AG08395 (cell line): ENCODE results near the gene LHFPL6.

ENCODE experiments used
- DNase-seq: peaks from one replicate; pipeline ENCODE4 v3.0.0; 2012; ENCODE audit warnings: mixed read lengths, low spot score

The LHFPL6 gene

GRCh38 chr13:39414339-39414738 lies 188.7 kb downstream of the LHFPL6 start:
- no peak for DNase-seq

DNA sequence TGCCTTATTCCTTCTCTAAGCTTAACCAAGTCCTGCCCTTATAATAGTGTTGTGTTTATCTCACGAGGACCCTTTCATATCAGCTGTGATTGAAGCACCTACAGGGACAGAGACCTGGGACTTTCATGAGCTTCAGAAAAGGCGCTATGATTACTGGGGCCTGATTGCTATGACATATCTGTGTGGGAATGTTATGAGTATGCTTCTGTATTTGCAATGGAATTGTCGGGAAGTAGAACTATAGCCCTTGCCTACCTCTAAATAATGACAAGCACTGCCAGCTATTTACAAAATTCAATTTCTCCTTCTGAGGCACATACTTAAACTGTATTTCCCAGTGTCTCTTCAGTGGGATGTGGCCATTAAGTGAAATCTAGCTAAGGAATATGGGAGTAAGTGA lies 191.5 kb downstream of the LHFPL6 start:
- no peak for DNase-seq

DNA sequence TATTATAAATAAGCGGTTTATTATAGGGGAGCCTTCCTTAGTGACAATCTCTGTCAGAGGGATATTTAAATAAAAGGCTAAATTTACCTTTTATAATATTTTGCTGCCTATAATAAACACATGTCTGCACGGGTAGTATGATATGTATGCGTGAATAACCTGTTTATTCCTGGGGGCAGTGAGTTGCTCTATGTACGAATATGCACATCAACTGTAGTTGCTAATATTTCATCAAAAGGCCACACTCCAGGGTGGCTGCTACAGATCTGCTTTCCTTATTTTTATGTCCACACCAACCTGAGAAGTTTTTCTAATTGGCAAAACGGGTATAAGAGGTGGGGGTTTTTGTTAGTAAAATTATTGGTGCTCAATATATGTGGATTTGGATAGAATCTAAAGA lies 192.0 kb downstream of the LHFPL6 start:
- no peak for DNase-seq

DNA sequence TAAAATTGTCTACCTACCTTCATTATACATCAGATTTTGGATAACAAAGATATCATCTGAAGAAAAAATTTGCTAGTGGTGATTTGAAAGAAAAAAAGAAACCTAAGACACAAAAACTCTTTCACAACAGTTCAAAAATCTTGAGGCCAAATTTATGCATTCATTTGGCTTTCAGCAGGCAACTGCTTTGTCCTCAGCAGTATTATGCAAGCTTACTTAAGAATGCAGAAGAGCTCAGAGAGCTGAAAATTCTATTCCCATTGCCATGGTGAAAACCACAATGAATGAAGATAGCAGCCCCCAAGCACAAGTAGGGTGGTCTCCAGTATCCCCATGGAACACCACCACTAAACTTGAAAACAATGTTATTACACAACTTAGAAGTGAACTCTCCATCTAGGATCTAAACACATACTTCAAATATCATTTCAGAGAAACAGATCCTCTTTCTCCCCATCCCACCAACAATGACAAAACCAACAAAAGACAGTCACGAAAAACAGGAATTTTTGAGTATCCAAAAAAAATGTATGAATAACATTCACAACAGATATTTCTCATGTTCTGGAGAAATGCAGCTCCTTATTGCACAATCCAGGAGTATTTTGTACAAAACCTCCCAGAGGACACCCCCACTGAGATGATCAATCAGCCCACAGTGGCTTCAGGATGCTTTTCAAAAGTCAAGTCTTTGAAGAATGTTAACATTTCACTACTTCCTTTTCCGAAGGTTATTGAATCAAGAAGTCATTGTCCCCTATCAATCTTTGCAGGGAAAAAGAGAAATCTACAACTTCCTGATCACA lies 192.7 kb downstream of the LHFPL6 start:
- DNase-seq, result peak; percentile 64

DNA sequence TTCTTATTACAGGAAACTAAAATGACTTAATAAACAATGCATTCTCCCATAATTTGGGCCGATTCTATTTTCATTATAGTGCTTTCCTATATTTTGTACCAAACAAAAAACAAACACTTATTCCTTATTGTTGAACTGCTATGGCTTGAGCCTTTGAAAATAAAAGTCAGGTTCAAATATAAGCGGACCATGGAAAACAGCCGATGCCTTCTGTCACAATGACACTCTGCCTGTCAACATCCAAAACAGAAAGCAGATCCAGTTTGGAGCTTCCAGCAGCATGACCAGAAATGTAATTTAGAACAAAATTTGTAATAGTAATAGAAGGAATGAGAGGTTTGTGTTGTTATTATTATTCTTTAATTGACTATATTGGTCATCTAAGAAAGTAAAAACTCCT lies 194.5 kb downstream of the LHFPL6 start:
- DNase-seq, result no peak

DNA sequence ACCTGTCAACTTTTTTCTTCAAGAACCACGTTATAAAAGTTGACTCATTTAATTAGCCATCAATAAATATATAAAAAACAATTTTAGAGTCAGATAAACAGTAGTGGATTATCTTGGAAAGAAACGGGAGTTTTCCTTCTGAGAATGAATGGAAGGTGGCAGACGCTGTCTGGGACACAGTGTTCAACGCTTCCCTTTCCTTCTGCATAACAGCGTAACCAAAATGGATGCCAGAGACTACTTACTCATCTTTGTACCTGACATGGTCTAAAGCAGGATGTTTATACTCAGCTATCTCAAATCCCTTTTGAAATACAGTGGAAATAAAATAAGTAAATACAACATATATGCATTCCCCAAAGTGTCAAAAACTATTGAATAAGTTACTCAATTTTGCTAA lies 195.2 kb downstream of the LHFPL6 start:
- no peak for DNase-seq

- DNase-seq, result no peak
Observed at GRCh38 chr13:39407138-39407537, 195.9 kb downstream of the LHFPL6 start.

- DNase-seq, result no peak
Observed at GRCh38 chr13:39406688-39407087, 196.3 kb downstream of the LHFPL6 start.

GRCh38 chr13:39405596-39406205 lies 197.3 kb downstream of the LHFPL6 start:
- DNase-seq, result no peak

DNA sequence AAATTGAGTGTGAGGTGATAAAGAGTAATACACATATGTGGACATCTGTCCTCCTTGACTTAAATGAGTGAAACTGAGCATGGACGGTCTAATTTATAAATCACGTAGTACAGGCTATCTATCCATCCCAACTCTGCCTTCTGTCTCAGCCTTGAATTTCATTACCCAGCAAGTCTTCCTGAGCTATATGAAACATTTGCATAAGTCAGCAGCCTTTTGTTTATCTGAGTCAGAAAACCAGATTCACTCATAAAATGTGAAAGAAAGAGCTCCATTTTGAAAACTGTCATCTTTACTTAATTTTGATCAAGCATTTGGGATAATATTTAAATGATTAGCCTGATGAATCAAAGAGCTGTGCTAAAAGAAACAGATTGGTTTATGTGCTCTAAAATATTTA lies 197.9 kb downstream of the LHFPL6 start:
- DNase-seq, result no peak

DNA sequence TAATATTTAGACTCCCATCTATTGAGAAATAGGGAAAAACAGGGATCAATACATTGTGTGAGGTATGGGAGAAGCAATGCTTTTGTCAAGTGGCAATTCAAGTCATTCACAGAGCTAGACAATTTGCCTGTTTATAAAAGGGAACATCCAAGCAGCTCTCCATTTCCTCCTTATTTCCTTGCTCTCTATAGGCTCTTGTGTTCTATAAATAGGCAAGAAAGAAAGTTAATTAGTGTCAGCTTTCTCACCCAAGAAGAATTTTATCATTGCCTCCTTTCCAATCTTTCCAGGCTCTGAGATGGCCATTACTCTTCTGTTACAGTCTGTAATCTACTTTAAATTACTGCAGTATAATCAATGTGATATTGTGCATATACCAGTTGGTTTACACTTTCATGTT lies 199.9 kb downstream of the LHFPL6 start:
- no peak for DNase-seq

DNA sequence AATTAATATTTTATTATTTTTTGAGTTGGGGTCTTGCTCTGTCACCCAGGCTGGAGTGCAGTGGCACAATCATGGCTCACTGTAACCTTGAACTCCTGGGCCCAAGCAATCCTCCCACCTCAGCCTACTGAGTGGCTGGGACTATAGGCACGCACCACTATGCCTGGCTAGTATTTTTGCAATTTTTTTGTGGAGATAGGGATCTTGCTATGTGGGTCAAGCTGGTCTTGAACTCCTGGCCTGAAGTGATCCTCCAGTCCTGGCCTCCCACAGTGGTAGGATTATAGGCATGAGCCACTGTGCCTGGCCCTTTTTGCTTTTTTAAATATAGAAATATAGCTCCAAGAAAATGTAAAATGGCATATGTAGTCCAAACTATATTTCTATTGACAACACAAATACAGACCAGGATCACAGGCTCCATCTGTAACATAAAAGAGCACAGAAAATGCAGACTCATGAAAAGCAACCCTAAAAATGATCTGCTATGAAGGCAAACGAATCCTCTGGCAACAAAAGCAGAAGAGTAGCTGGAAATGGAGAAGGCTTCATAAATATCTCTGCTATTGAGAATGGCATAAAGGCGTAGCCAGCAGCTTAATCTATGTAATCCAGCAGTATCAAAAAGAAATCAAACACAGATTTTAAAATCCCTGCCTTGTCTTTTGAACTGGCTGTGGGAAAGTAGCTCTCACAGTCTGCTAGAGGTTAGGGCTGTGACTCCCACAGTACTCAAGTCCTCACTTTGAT lies 200.6 kb downstream of the LHFPL6 start:
- DNase-seq, result no peak

DNA sequence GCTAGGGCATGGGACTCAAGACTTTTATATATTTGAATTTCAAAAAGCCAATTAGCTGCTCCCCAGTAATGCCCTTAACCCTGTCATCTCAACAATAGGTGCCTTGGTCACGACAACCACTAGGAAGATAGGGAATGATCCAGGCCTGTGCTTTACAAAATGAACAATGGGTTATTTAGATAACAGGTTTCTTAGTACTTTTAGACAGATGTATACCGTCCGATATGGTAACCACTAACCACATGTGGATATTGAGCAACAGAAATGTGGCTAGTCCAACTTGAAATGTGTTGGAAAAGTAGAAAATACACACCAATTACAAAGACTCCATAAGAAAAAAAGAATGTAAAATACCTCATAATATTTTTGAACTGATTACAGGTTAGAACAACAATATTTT lies 201.2 kb downstream of the LHFPL6 start:
- no peak for DNase-seq

DNA sequence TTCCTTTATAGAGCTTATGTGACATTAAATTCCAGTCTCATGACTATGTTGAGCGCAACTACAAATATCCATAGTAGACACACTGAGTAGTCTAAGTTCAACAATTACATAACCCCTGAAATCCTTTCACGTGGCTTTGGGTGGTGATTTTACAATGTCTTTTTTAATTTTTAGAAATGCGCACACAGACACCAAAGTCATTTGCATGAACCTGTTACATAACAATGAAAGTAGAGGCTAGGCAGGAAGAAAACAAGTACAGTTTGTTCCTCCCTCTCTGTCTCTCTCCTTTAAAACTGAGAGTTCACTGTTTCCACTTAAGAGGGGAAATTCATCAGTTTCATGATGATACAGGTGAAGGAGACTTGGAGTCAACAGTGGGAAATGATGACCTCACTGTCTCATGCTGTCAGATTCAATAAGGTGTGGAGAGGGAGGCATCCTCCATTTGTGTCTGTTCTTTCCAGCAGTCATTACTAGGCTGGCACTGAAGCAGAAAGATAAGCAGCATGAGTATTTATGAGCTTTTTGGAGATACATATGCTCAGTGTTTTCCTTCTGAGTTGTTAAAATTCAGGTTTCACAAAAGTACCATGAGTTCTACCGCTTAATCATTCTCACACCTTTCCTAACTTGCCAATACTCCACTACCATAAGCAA lies 201.8 kb downstream of the LHFPL6 start:
- no peak for DNase-seq

DNA sequence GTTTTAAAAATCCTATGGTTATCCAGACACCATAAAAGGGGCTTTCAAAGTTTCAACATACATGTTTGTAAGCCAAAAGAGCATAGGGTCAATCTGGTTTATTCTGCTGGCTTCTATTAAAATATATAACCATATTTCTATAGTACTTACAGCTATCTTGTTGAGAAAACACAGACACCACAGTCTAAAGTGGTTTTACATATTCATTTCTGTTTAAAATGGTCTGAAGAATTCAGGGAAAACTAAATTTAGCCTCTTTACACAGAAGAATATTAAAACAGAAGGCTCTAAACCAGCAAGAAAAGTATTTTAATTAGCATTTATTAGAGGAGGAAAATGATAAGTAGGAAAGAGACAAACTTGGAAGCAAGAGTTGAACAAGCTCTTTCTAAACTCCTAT lies 203.9 kb downstream of the LHFPL6 start:
- no peak for DNase-seq

GRCh38 chr13:39397896-39398265 lies 205.1 kb downstream of the LHFPL6 start:
- no peak for DNase-seq

GRCh38 chr13:39397226-39397895 lies 205.6 kb downstream of the LHFPL6 start:
- no peak for DNase-seq

DNA sequence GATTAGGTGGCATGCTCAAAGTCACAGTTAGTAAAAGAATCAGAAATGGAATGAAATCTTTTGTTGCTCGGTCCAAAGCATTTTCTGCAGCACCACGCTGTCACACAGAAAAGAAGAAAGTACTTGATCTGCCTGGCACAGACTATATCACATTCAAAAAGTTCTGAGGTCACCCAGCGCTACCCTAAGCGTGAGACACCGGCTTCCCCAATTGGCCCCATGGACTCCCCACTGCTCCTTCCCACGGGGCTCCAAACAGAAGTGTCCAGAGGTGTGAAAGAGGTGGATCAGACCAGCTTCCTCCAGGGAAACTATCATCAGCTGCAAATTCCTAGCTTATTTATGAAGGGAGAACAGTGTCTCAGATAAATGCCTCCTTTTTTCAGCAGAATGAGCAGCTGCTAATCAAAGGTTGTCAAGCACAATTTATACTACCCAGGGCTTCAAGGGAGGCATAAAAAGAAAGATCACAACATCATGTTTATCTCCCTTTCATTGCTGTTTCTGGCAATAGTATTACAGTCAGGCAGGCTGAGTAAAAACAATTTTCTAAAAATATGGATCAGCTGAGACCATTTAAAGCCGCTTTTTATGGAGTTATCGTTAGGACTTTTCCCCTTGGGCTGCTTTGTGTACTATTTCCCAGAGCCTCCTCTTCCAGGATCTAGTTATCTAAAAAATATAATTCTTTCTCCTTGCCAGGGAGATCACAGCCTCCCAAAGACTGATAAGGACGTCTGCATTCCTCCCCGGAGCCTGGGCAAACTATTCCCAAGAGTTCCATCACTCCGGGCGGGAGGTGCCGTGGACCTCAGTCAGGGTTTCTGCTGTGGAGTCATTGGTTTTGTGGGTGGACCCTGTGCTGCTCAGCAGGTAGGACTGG lies 208.0 kb downstream of the LHFPL6 start:
- no peak for DNase-seq

DNA sequence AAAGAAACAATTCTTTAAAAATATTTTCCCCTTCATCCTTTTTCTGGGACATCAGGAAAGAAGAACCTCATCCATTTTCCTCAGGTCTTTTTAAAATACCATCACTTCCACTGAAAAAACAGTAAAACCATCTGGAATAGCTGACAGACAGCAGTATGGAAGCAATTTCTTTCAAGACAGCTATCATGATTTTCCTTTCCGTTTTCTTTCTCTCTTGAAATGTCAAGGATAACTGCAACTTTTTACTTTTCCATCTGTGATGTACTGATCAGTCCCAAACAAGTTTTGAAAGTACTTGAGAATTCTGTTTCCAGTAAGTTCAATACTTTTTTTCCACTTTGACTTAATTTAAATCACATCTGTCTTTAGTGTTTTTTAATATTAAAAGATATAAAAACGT lies 211.2 kb downstream of the LHFPL6 start:
- DNase-seq, result no peak

DNA sequence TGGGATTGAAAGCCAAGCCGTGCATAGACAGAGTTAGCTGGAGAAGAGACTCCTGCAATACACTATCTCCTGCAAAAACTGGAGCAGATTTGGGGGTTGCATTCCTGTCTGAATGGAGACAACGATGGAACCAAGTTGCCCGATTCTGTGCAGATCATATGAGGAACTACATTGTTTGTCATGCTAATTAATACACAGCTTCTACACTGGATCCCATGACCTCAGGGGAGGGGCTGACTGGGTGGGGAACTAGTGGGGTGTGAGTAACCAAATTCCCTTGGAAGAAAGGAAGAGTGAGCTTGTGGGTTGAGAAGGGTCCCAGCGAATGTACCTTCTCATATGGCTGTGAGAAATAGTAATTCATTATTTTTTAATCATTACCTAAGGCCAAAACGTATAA lies 214.0 kb downstream of the LHFPL6 start:
- no peak for DNase-seq

DNA sequence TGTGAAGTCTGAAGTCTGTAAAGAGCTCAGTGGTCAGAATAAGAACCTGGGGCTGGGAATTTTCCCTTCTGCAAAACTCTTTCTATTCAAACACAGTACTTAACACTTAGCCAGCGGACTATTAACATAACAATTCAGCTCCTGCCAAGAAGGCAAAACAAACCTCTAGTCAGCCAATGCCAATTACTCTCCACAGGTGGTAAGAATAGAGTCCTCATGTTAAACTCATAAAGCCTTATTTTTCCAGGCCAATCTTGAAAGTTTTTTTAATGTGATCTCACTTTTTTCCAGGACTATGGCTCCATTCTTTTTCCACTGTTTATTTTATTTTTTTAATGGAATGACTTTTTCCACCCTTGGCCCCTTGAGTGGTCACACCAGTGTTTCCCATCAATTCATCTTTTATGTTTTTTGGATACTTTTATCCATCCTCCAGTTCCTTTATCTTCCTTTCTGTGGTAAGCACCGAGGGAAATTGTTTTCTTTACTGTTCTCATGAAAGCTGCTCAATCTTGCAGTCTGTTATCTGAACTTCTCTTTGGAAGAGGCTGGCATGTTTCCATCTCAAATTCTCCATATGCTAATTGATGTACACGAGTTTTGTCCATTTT lies 217.3 kb downstream of the LHFPL6 start:
- DNase-seq, result no peak
